ENCODE measurements around the gene FOXC2. TPM values are rescaled to one million over a fixed set of nuclear protein-coding genes. Genes with fewer than 3 reads are reported as not detected.

Gene FOXC2
- total and polyA plus RNA-seq, 10 of the 15 experiments (the other 5 are each of a cell fraction or from before 2014, with no cell fraction given) = not detected

GRCh38 chr16:86605950-86606349 is 39.3 kb downstream of the FOXC2 start:
- H3K27me3 ChIP-seq (replicated peaks in 1 of 2; ENCODE audit: control insufficient read depth in 2 of 2, insufficient read depth in 2 of 2, low read length in 1 of 2) = no peaks in the 10 kb centered on the region; a peak in 1 of 4 replicates
- no TSS peak for BruUV-seq (replicated peaks)
- ChIA-PET POLR2A (no interaction called here), SMC1A (ENCODE audit: uncharacterized antibody, unreplicated experiment) (interaction anchor here (0.6 kb wide), 1 partner anchor 266 kb away, joined by 4 read pairs; no protein-coding TSS in a partner anchor), CTCF (no interaction called here), RAD21 (ENCODE audit: unreplicated experiment) (no interaction called here)
- DNase-seq (ENCODE audit: low read depth, low spot score) (no peak), ATAC-seq (no peak), FAIRE-seq (no peak)
- H3K79me2 ChIP-seq (ENCODE audit: control insufficient read depth, insufficient read depth, low read length) = no peaks in the 10 kb centered on the region
- TF ChIP-seq, protein P1, sequence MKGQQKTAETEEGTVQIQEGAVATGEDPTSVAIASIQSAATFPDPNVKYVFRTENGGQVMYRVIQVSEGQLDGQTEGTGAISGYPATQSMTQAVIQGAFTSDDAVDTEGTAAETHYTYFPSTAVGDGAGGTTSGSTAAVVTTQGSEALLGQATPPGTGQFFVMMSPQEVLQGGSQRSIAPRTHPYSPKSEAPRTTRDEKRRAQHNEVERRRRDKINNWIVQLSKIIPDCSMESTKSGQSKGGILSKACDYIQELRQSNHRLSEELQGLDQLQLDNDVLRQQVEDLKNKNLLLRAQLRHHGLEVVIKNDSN (IDR thresholded peaks at IDR 0.05; ENCODE audit: borderline replicate concordance, extremely low read length, insufficient read depth, low read depth, low read length) = peak; percentile 5
- TF ChIP-seq, protein P2, sequence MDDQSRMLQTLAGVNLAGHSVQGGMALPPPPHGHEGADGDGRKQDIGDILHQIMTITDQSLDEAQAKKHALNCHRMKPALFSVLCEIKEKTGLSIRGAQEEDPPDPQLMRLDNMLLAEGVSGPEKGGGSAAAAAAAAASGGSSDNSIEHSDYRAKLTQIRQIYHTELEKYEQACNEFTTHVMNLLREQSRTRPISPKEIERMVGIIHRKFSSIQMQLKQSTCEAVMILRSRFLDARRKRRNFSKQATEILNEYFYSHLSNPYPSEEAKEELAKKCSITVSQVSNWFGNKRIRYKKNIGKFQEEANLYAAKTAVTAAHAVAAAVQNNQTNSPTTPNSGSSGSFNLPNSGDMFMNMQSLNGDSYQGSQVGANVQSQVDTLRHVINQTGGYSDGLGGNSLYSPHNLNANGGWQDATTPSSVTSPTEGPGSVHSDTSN (IDR thresholded peaks at IDR 0.05; ENCODE audit: insufficient replicate concordance, low read depth, low read length) = no peak
- TF ChIP-seq CEBPB (IDR thresholded peaks at IDR 0.05; ENCODE audit: borderline replicate concordance in 1 of 2, low read depth in 2 of 2, low read length in 2 of 2) = no peak
- TF ChIP-seq MXI1 (IDR thresholded peaks at IDR 0.05; ENCODE audit: low read depth, low read length) = no peak
- H3K4me2 ChIP-seq (ENCODE audit: control insufficient read depth, insufficient read depth) = no peak overlapping the region
- no peak overlapping the region for H3K27ac ChIP-seq (ENCODE audit: control insufficient read depth, insufficient read depth)
- H3K4me1 ChIP-seq (ENCODE audit: control insufficient read depth, insufficient read depth, low read length) = no peaks in the 10 kb centered on the region
- H3K9me3 ChIP-seq (replicated peaks; ENCODE audit: control insufficient read depth, insufficient read depth, low read length) = no peaks in the 10 kb centered on the region; the same call in 2 of the 3 replicates
- no peaks in the 10 kb centered on the region for H4K20me1 ChIP-seq (ENCODE audit: control insufficient read depth, insufficient read depth)
- WGBS (ENCODE audit: insufficient coverage, insufficient replicate concordance, low lambda C conversion rate, missing lambda C conversion rate) = 95% methylated on average over 3 of the region's 3 CpGs
- H3K9ac ChIP-seq (ENCODE audit: control insufficient read depth, insufficient read depth, low read length) = no peak overlapping the region
- H3K36me3 ChIP-seq (ENCODE audit: control insufficient read depth in 2 of 2, insufficient read depth in 2 of 2, low read length in 1 of 2) = no peaks in the 10 kb centered on the region
- H3K4me3 ChIP-seq = no peak overlapping the region
- no peak overlapping the region for H2AFZ ChIP-seq (ENCODE audit: control insufficient read depth, low read depth, low read length)
- intact Hi-C loops (cut with micrococcal nuclease; ENCODE audit: unreplicated experiment) (no loop called here), in situ Hi-C loops (cut with MboI) (no loop called here)
